ENCODE data around the gene CASQ1.

CASQ1 gene

GRCh38 chr1:160168016-160168415 is 22.4 kb upstream of the CASQ1 start:
- no peak for DNase-seq (ENCODE audit: extremely low read depth in 1 of 2, low read depth in 1 of 2)

GRCh38 chr1:160168609-160169369 is 21.6 kb upstream of the CASQ1 start:
- no peak for DNase-seq (ENCODE audit: extremely low read depth in 1 of 2, low read depth in 1 of 2)

- DNase-seq (ENCODE audit: extremely low read depth in 1 of 2, low read depth in 1 of 2): no peak
Observed at GRCh38 chr1:160169553-160170399, 20.6 kb upstream of the CASQ1 start.

- DNase-seq (ENCODE audit: extremely low read depth in 1 of 2, low read depth in 1 of 2): no peak
Observed at GRCh38 chr1:160171354-160171753, 19.0 kb upstream of the CASQ1 start.

GRCh38 chr1:160171980-160172379 is 18.4 kb upstream of the CASQ1 start:
- DNase-seq (ENCODE audit: extremely low read depth in 1 of 2, low read depth in 1 of 2): no peak

- no peak for DNase-seq (ENCODE audit: extremely low read depth in 1 of 2, low read depth in 1 of 2)
Observed at GRCh38 chr1:160177231-160177630, 13.1 kb upstream of the CASQ1 start.

- DNase-seq (ENCODE audit: extremely low read depth in 1 of 2, low read depth in 1 of 2): no peak
Observed at GRCh38 chr1:160177667-160178066, 12.7 kb upstream of the CASQ1 start.

- no peak for DNase-seq (ENCODE audit: extremely low read depth in 1 of 2, low read depth in 1 of 2)
Observed at GRCh38 chr1:160178731-160179130, 11.6 kb upstream of the CASQ1 start.

- no peak for DNase-seq (ENCODE audit: extremely low read depth in 1 of 2, low read depth in 1 of 2)
Observed at GRCh38 chr1:160179336-160179735, 11.0 kb upstream of the CASQ1 start.

- DNase-seq (ENCODE audit: extremely low read depth in 1 of 2, low read depth in 1 of 2): no peak
Observed at GRCh38 chr1:160186246-160186645, 4.1 kb upstream of the CASQ1 start.

GRCh38 chr1:160186729-160187128 is 3.6 kb upstream of the CASQ1 start:
- no peak for DNase-seq (ENCODE audit: extremely low read depth in 1 of 2, low read depth in 1 of 2)

GRCh38 chr1:160187407-160187806 is 3.0 kb upstream of the CASQ1 start:
- DNase-seq (ENCODE audit: extremely low read depth in 1 of 2, low read depth in 1 of 2): no peak

- no peak for DNase-seq (ENCODE audit: extremely low read depth in 1 of 2, low read depth in 1 of 2)
Observed at GRCh38 chr1:160188341-160188740, 2.0 kb upstream of the CASQ1 start.

- no peak for DNase-seq (ENCODE audit: extremely low read depth in 1 of 2, low read depth in 1 of 2)
Observed at GRCh38 chr1:160191756-160192155, 1.4 kb downstream of the CASQ1 start.

GRCh38 chr1:160192234-160192633 is 1.9 kb downstream of the CASQ1 start:
- no peak for DNase-seq (ENCODE audit: extremely low read depth in 1 of 2, low read depth in 1 of 2)

GRCh38 chr1:160193091-160193819 is 2.9 kb downstream of the CASQ1 start:
- peak; percentile 42 to 73 for DNase-seq (ENCODE audit: extremely low read depth in 1 of 2, low read depth in 1 of 2)

GRCh38 chr1:160193832-160194736 is 3.7 kb downstream of the CASQ1 start:
- DNase-seq (ENCODE audit: extremely low read depth in 1 of 2, low read depth in 1 of 2): no peak

- no peak for DNase-seq (ENCODE audit: extremely low read depth in 1 of 2, low read depth in 1 of 2)
Observed at GRCh38 chr1:160194737-160195059, 4.3 kb downstream of the CASQ1 start.

GRCh38 chr1:160196143-160196542 is 5.8 kb downstream of the CASQ1 start:
- no peak for DNase-seq (ENCODE audit: extremely low read depth in 1 of 2, low read depth in 1 of 2)

GRCh38 chr1:160197231-160197630 is 6.9 kb downstream of the CASQ1 start:
- no peak for DNase-seq (ENCODE audit: extremely low read depth in 1 of 2, low read depth in 1 of 2)

GRCh38 chr1:160200786-160201185 is 10.4 kb downstream of the CASQ1 start:
- no peak for DNase-seq (ENCODE audit: extremely low read depth in 1 of 2, low read depth in 1 of 2)

Measured in activated CD8-positive, alpha-beta memory T cell treated with anti-CD3 and anti-CD28 coated beads for 1 hour (primary cell).